IPS DF 6.9 (cell line): ENCODE measurements around the gene HOOK1.
"Not testable (repeated sequence)": the region's sequence is repeated elsewhere in the genome, so short reads cannot be mapped to it uniquely, and the experiment has no call there.

Source experiments
- DNase-seq: peaks from one replicate; pipeline ENCODE4 v3.0.0-alpha.2; 2013; ENCODE audit warnings: low read depth, low spot score
- H3K27ac ChIP-seq: one replicate; pipeline ENCODE4 v1.5.1; 2013; ENCODE audit warnings: low read length, control low read depth
- H3K27me3 ChIP-seq: 2 replicates; pipeline ENCODE4 v1.6.1; 2013; ENCODE audit warnings: mild to moderate bottlenecking, low read length; ENCODE audit not compliant: control insufficient read depth, insufficient read depth
- H3K36me3 ChIP-seq: 2 replicates; pipeline ENCODE4 v1.6.1; 2013; ENCODE audit warnings: low read length; ENCODE audit not compliant: control insufficient read depth, insufficient read depth
- H3K4me1 ChIP-seq: 2 replicates; pipeline ENCODE4 v1.6.1; 2013; ENCODE audit warnings: low read length; ENCODE audit not compliant: control insufficient read depth, insufficient read depth
- H3K4me3 ChIP-seq: 2 replicates; pipeline ENCODE4 v1.5.1; 2013; ENCODE audit warnings: mild to moderate bottlenecking, low read length
- H3K9me3 ChIP-seq: 2 replicates; pipeline ENCODE4 v1.6.1; 2013; ENCODE audit warnings: low read length, inconsistent platforms; ENCODE audit not compliant: control insufficient read depth, insufficient read depth
- WGBS: extraction: QIAGEN DNeasy Blood & Tissue Kit; methylation state at CpG from one replicate; pipeline ENCODE4 v1.1.7; 2013; ENCODE audit warnings: mixed read lengths, missing lambda C conversion rate; ENCODE audit not compliant: insufficient read length, insufficient coverage; 5-methylcytosine and 5-hydroxymethylcytosine counted together

Gene HOOK1

GRCh38 chr1:59892841-59893811, 78.4 kb downstream of the HOOK1 start:
- Histone ChIP-seq H3K9me3 (no peaks in the 10 kb centered on the region; the same call in 1 of the 2 replicates), H3K4me1 (no peaks in the 10 kb centered on the region), H3K27ac (no peak overlapping the region), H3K4me3 (no peak overlapping the region), H3K36me3 (no peaks in the 10 kb centered on the region), H3K27me3 (no peaks in the 10 kb centered on the region)
- WGBS, result no CpG with 5 or more reads among the region's 7 CpGs
- DNase-seq, result no peak

- 100% methylated on average over 1 of the region's 2 CpGs for WGBS
- Histone ChIP-seq H3K4me1 (no peaks in the 10 kb centered on the region), H3K9me3 (no peaks in the 10 kb centered on the region), H3K27ac (no peak overlapping the region), H3K27me3 (no peaks in the 10 kb centered on the region), H3K4me3 (no peak overlapping the region), H3K36me3 (no peaks in the 10 kb centered on the region)
- DNase-seq, result no peak
These were observed 82.4 kb downstream of the HOOK1 start for GRCh38 chr1:59897165-59897564.

GRCh38 chr1:59898927-59899326, 84.2 kb downstream of the HOOK1 start:
- no peaks in the 10 kb centered on the region for H3K27me3 ChIP-seq
- no peak overlapping the region for H3K4me3 ChIP-seq
- H3K36me3 ChIP-seq, result no peaks in the 10 kb centered on the region
- DNase-seq, result no peak
- H3K4me1 ChIP-seq, result no peaks in the 10 kb centered on the region
- no CpG with 5 or more reads among the region's 3 CpGs for WGBS
- H3K27ac ChIP-seq, result no peak overlapping the region
- no peaks in the 10 kb centered on the region for H3K9me3 ChIP-seq

- WGBS, result no CpG with 5 or more reads among the region's 2 CpGs
- no peak overlapping the region for H3K4me3 ChIP-seq
These were observed 85.9 kb downstream of the HOOK1 start for GRCh38 chr1:59900640-59901039.

GRCh38 chr1:59901770-59902388, 87.1 kb downstream of the HOOK1 start:
- Histone ChIP-seq H3K27me3 (no peaks in the 10 kb centered on the region), H3K36me3 (no peaks in the 10 kb centered on the region), H3K4me3 (no peak overlapping the region), H3K9me3 (no peaks in the 10 kb centered on the region), H3K4me1 (no peaks in the 10 kb centered on the region), H3K27ac (no peak overlapping the region)
- DNase-seq, result no peak
- WGBS, result no CpG with 5 or more reads among the region's 1 CpG

More at GRCh38 chr1:59900640-59901039, 85.9 kb downstream of the HOOK1 start:
- no peak for DNase-seq
- H3K36me3 ChIP-seq, result no peaks in the 10 kb centered on the region
- H3K9me3 ChIP-seq, result no peaks in the 10 kb centered on the region
- H3K27ac ChIP-seq, result no peak overlapping the region
- H3K4me1 ChIP-seq, result no peaks in the 10 kb centered on the region
- no peaks in the 10 kb centered on the region for H3K27me3 ChIP-seq

GRCh38 chr1:59903141-59903754, 88.5 kb downstream of the HOOK1 start:
- Histone ChIP-seq H3K27me3 (no peaks in the 10 kb centered on the region), H3K36me3 (no peaks in the 10 kb centered on the region), H3K27ac (no peak overlapping the region), H3K4me3 (no peak overlapping the region), H3K9me3 (no peaks in the 10 kb centered on the region), H3K4me1 (no peaks in the 10 kb centered on the region)
- no peak for DNase-seq
- no CpG with 5 or more reads among the region's 9 CpGs for WGBS

GRCh38 chr1:59906931-59907330, 92.2 kb downstream of the HOOK1 start:
- no peaks in the 10 kb centered on the region for H3K36me3 ChIP-seq
- H3K4me1 ChIP-seq, result no peaks in the 10 kb centered on the region
- H3K27me3 ChIP-seq, result no peaks in the 10 kb centered on the region
- no peak overlapping the region for H3K4me3 ChIP-seq
- no CpG with 5 or more reads among the region's 2 CpGs for WGBS
- H3K27ac ChIP-seq, result no peak overlapping the region
- DNase-seq, result no peak
- no peaks in the 10 kb centered on the region for H3K9me3 ChIP-seq

GRCh38 chr1:59908084-59908483, 93.3 kb downstream of the HOOK1 start:
- DNase-seq, result no peak
- H3K27me3 ChIP-seq, result no peaks in the 10 kb centered on the region
- H3K27ac ChIP-seq, result no peak overlapping the region
- no CpG with 5 or more reads among the region's 2 CpGs for WGBS
- no peaks in the 10 kb centered on the region for H3K9me3 ChIP-seq
- H3K4me1 ChIP-seq, result no peaks in the 10 kb centered on the region
- H3K4me3 ChIP-seq, result no peak overlapping the region
- H3K36me3 ChIP-seq, result no peaks in the 10 kb centered on the region

- Histone ChIP-seq H3K4me3 (no peak overlapping the region), H3K36me3 (no peaks in the 10 kb centered on the region), H3K4me1 (no peaks in the 10 kb centered on the region), H3K9me3 (no peaks in the 10 kb centered on the region), H3K27ac (no peak overlapping the region), H3K27me3 (no peaks in the 10 kb centered on the region)
- WGBS, result no CpG with 5 or more reads among the region's 2 CpGs
- no peak for DNase-seq
These were observed 93.9 kb downstream of the HOOK1 start for GRCh38 chr1:59908682-59909081.

GRCh38 chr1:59914791-59915286, 100.1 kb downstream of the HOOK1 start:
- H3K4me1 ChIP-seq, DNase-seq: not testable (repeated sequence)
- no CpG with 5 or more reads among the region's 7 CpGs for WGBS

More at GRCh38 chr1:59914791-59915286, 100.1 kb downstream of the HOOK1 start:
- not testable (repeated sequence) for H3K4me3 ChIP-seq, H3K27me3 ChIP-seq, H3K27ac ChIP-seq, H3K9me3 ChIP-seq, H3K36me3 ChIP-seq
